Astrocyte of the spinal cord (primary cell): ENCODE results near the gene NTN5.

ENCODE experiments used
- DNase-seq: peaks from one replicate; pipeline ENCODE4 v3.0.0; 2011; ENCODE audit warnings: low read depth, low spot score
- H3K4me3 ChIP-seq: 2 replicates; pipeline ENCODE4 v1.5.1; 2011; ENCODE audit warnings: low read depth, mild to moderate bottlenecking, low read length, moderate library complexity
- CTCF ChIP-seq: IDR thresholded peaks from 2 replicates; pipeline ENCODE4 v1.5.1; 2012; ENCODE audit warnings: low read depth, mild to moderate bottlenecking, low read length, inconsistent platforms
- in situ Hi-C: cut with HindIII; loops from 2 replicates; pipeline ENCODE4 v1.10.0; 2017; ENCODE audit warnings: low sequenced_read_pairs

Gene NTN5

GRCh38 chr19:48630296-48631063, 42.3 kb downstream of the NTN5 start:
- TF ChIP-seq CTCF = peak; percentile 23
- in situ Hi-C loops = no loop called here
- no peak overlapping the region for H3K4me3 ChIP-seq
- DNase-seq = peak; percentile 60

- no peak for DNase-seq
- no peak overlapping the region for H3K4me3 ChIP-seq
- in situ Hi-C loops = no loop called here
- TF ChIP-seq CTCF = no peak
Measured at GRCh38 chr19:48629599-48630295, 43.1 kb downstream of the NTN5 start.

- TF ChIP-seq CTCF = no peak
- no peak for DNase-seq
- in situ Hi-C loops = no loop called here
- no peak overlapping the region for H3K4me3 ChIP-seq
Measured at GRCh38 chr19:48629297-48629598, 43.6 kb downstream of the NTN5 start.

- no peak overlapping the region for H3K4me3 ChIP-seq
- TF ChIP-seq CTCF = no peak
- in situ Hi-C loops = no loop called here
- no peak for DNase-seq
Measured at GRCh38 chr19:48628486-48629296, 44.1 kb downstream of the NTN5 start.

- in situ Hi-C loops = no loop called here
- DNase-seq = no peak
- TF ChIP-seq CTCF = no peak
- H3K4me3 ChIP-seq = no peak overlapping the region
Measured at GRCh38 chr19:48627865-48628314, 44.9 kb downstream of the NTN5 start.

- H3K4me3 ChIP-seq = no peak overlapping the region
- in situ Hi-C loops = no loop called here
- TF ChIP-seq CTCF = no peak
- DNase-seq = no peak
Measured at GRCh38 chr19:48627201-48627864, 45.5 kb downstream of the NTN5 start.
